AG04450 (cell line): ENCODE data around the gene DDX27. TPM values are rescaled to one million over a fixed set of nuclear protein-coding genes. Genes with fewer than 3 reads are reported as not detected.
A peak's percentile ranks its signal among the peaks of the same experiment; 100 is the strongest.

Experiments
- CTCF ChIA-PET: fragments of 300-600, 350-600 bp; formaldehyde crosslinking; extraction: SDS; loops from one replicate; lab custom pipeline; 2022; ENCODE audit warnings: antibody characterized with exemption, inconsistent platforms; lab: Charles Lee
- POLR2A ChIA-PET: fragments of 350-600 bp; formaldehyde crosslinking; extraction: SDS; loops from one replicate; lab custom pipeline; 2021; ENCODE audit warnings: antibody characterized with exemption, inconsistent platforms; lab: Yijun Ruan, JAX
- DNase-seq: peaks from one replicate; pipeline ENCODE4 v3.0.0-alpha.2; 2011; ENCODE audit warnings: low read depth, low spot score
- H3K27ac ChIP-seq: one replicate; pipeline ENCODE4 v1.5.1; 2012; ENCODE audit warnings: low read depth, low read length, control low read depth
- H3K27me3 ChIP-seq: one replicate; pipeline ENCODE4 v1.6.0; 2012; ENCODE audit warnings: low read length; ENCODE audit not compliant: control insufficient read depth, insufficient read depth
- H3K4me3 ChIP-seq: 2 replicates; pipeline ENCODE4 v1.5.1; 2011; ENCODE audit warnings: mild to moderate bottlenecking, low read depth, low read length, control low read depth
- H3K9me3 ChIP-seq: 2 replicates; pipeline ENCODE4 v1.5.1; 2012; ENCODE audit warnings: low read length; ENCODE audit not compliant: control insufficient read depth, insufficient read depth
- CTCF ChIP-seq: IDR thresholded peaks from 2 replicates; pipeline ENCODE4 v1.5.1; 2011; ENCODE audit warnings: low read depth, low read length, control low read depth, inconsistent platforms
- polyA plus RNA-seq: library from polyadenylated mRNA; depleted of rRNA; stranded (reverse); fragments of >200 nt; gene quantifications from 2 replicates; pipeline ENCODE4 v1.2.3, GENCODE V29; 2011

DDX27 gene
- polyA plus RNA-seq, 1 experiment, result 31.3 TPM

GRCh38 chr20:49278818-49279676 lies 59.8 kb downstream of the DDX27 start:
- peak overlapping the region; percentile 90 for H3K27ac ChIP-seq
- H3K9me3 ChIP-seq, result peaks cover 35% of the 10 kb centered on the region
- TF ChIP-seq CTCF, result no peak
- POLR2A ChIA-PET, result interaction anchor here (0.5 to 1.6 kb wide), 3 partner anchors 9 to 1173 kb away, joined by 4 to 11 read pairs (median 5); no protein-coding TSS in a partner anchor
- CTCF ChIA-PET, result no interaction called here
- no peaks in the 10 kb centered on the region for H3K27me3 ChIP-seq
- peak overlapping the region; percentile 99 for H3K4me3 ChIP-seq
- DNase-seq, result no peak

- Histone ChIP-seq H3K27me3 (no peaks in the 10 kb centered on the region), H3K4me3 (peak overlapping the region; percentile 99), H3K27ac (no peak overlapping the region), H3K9me3 (peaks cover 35% of the 10 kb centered on the region)
- no peak for DNase-seq
- ChIA-PET POLR2A (interaction anchor here (1.1 kb wide), 1 partner anchor 61 kb away, joined by 4 read pairs; no protein-coding TSS in a partner anchor), CTCF (no interaction called here)
- no peak for TF ChIP-seq CTCF
These were observed 60.7 kb downstream of the DDX27 start for GRCh38 chr20:49279677-49280462.

GRCh38 chr20:49280463-49281058 lies 61.3 kb downstream of the DDX27 start:
- no peak for TF ChIP-seq CTCF
- no peak for DNase-seq
- Histone ChIP-seq H3K9me3 (peaks cover 35% of the 10 kb centered on the region), H3K27ac (no peak overlapping the region), H3K27me3 (no peaks in the 10 kb centered on the region), H3K4me3 (peak overlapping the region; percentile 99)
- POLR2A ChIA-PET, result no interaction called here
- CTCF ChIA-PET, result interaction anchor here (0.7 kb wide), 1 partner anchor 35 kb away, joined by 4 read pairs; no protein-coding TSS in a partner anchor

- Histone ChIP-seq H3K4me3 (peak overlapping the region; percentile 99), H3K9me3 (peaks cover 42% of the 10 kb centered on the region), H3K27me3 (no peaks in the 10 kb centered on the region), H3K27ac (no peak overlapping the region)
- CTCF ChIA-PET, result interaction anchor here (0.7 kb wide), 1 partner anchor 35 kb away, joined by 4 read pairs; no protein-coding TSS in a partner anchor
- DNase-seq, result no peak
- POLR2A ChIA-PET, result no interaction called here
- TF ChIP-seq CTCF, result no peak
These were observed 62.1 kb downstream of the DDX27 start for GRCh38 chr20:49281059-49281912.
